H9 (cell line): ENCODE measurements around the gene PRPF18. TPM values are rescaled to one million over a fixed set of nuclear protein-coding genes. Genes with fewer than 3 reads are reported as not detected.

Experiments
- DNase-seq: peaks from one replicate; pipeline ENCODE4 v3.0.0-alpha.2; 2017
- H2AFZ ChIP-seq: one replicate; pipeline ENCODE4 v1.6.1; 2013; ENCODE audit warnings: mild to moderate bottlenecking, low read length, control low read depth, moderate library complexity
- H2AK5ac ChIP-seq: 2 replicates; pipeline ENCODE4 v1.6.1; 2013; ENCODE audit warnings: low read length, control low read depth, mixed read lengths; ENCODE audit not compliant: insufficient read length
- H2BK120ac ChIP-seq: one replicate; pipeline ENCODE4 v1.6.1; 2013; ENCODE audit warnings: low read depth, mild to moderate bottlenecking, low read length, control low read depth, inconsistent platforms; ENCODE audit not compliant: poor library complexity, severe bottlenecking
- H2BK12ac ChIP-seq: 2 replicates; pipeline ENCODE4 v1.6.1; 2013; ENCODE audit warnings: low read length, control low read depth, mixed read lengths, low read depth; ENCODE audit not compliant: insufficient read length
- H2BK15ac ChIP-seq: 2 replicates; pipeline ENCODE4 v1.6.1; 2013; ENCODE audit warnings: low read depth, low read length, control low read depth
- H2BK20ac ChIP-seq: one replicate; pipeline ENCODE4 v1.6.1; 2013; ENCODE audit warnings: low read depth, mild to moderate bottlenecking, low read length, control low read depth, inconsistent platforms; ENCODE audit not compliant: poor library complexity, severe bottlenecking
- H2BK5ac ChIP-seq: 2 replicates; pipeline ENCODE4 v1.6.1; 2013; ENCODE audit warnings: low read length, control low read depth, mixed read lengths; ENCODE audit not compliant: insufficient read length
- H3K14ac ChIP-seq: 2 replicates; pipeline ENCODE4 v1.6.1; 2013; ENCODE audit warnings: low read length, control low read depth; ENCODE audit not compliant: insufficient read depth
- H3K18ac ChIP-seq: 2 replicates; pipeline ENCODE4 v1.6.1; 2013; ENCODE audit warnings: low read depth, mild to moderate bottlenecking, mixed read lengths, low read length, control low read depth; ENCODE audit not compliant: insufficient read length
- H3K23ac ChIP-seq: 2 replicates; pipeline ENCODE4 v1.6.1; 2013; ENCODE audit warnings: low read length, control low read depth, mixed read lengths, low read depth; ENCODE audit not compliant: insufficient read length
- H3K23me2 ChIP-seq: 2 replicates; pipeline ENCODE4 v1.6.1; 2013; ENCODE audit warnings: low read depth, mild to moderate bottlenecking, mixed read lengths, low read length, control low read depth; ENCODE audit not compliant: insufficient read length, poor library complexity, severe bottlenecking
- H3K27ac ChIP-seq: 2 replicates; pipeline ENCODE4 v1.5.1; 2013; ENCODE audit warnings: low read length, control low read depth, mixed read lengths, low read depth; ENCODE audit not compliant: insufficient read length
- H3K27me3 ChIP-seq: 2 replicates; pipeline ENCODE4 v1.6.1; 2013; ENCODE audit warnings: low read length, control low read depth, inconsistent platforms; ENCODE audit not compliant: insufficient read depth
- H3K4ac ChIP-seq: 2 replicates; pipeline ENCODE4 v1.6.1; 2013; ENCODE audit warnings: low read depth, mild to moderate bottlenecking, control low read depth, inconsistent platforms, low read length, moderate library complexity
- H3K4me1 ChIP-seq: 2 replicates; pipeline ENCODE4 v1.6.1; 2013; ENCODE audit warnings: low read length, control low read depth, inconsistent platforms; ENCODE audit not compliant: insufficient read depth
- H3K4me2 ChIP-seq: 2 replicates; pipeline ENCODE4 v1.6.1; 2013; ENCODE audit warnings: low read length, control low read depth, mixed read lengths; ENCODE audit not compliant: insufficient read length, insufficient read depth
- H3K56ac ChIP-seq: 2 replicates; pipeline ENCODE4 v1.6.1; 2013; ENCODE audit warnings: low read depth, mild to moderate bottlenecking, mixed read lengths, low read length, control low read depth; ENCODE audit not compliant: insufficient read length
- H3K79me1 ChIP-seq: 2 replicates; pipeline ENCODE4 v1.6.1; 2013; ENCODE audit warnings: low read depth, mild to moderate bottlenecking, moderate library complexity, low read length, control low read depth, inconsistent platforms; ENCODE audit not compliant: insufficient read depth, poor library complexity, severe bottlenecking
- H3K79me2 ChIP-seq: 2 replicates; pipeline ENCODE4 v1.6.1; 2013; ENCODE audit warnings: low read length, control low read depth, inconsistent platforms; ENCODE audit not compliant: insufficient read depth
- H3K9ac ChIP-seq: 2 replicates; pipeline ENCODE4 v1.6.1; 2013; ENCODE audit warnings: low read length, control low read depth, mixed read lengths; ENCODE audit not compliant: insufficient read length; ENCODE audit errors: extremely low read depth
- H3K9me3 ChIP-seq: one replicate; pipeline ENCODE4 v1.6.1; 2013; ENCODE audit warnings: low read depth, low read length, inconsistent platforms; ENCODE audit not compliant: control insufficient read depth
- H3T11ph ChIP-seq: one replicate; pipeline ENCODE4 v1.6.1; 2013; ENCODE audit warnings: mild to moderate bottlenecking, low read length, control low read depth, inconsistent platforms
- H4K20me1 ChIP-seq: one replicate; pipeline ENCODE4 v1.6.1; 2013; ENCODE audit not compliant: control insufficient read depth, insufficient read length, insufficient read depth
- H4K5ac ChIP-seq: 2 replicates; pipeline ENCODE4 v1.6.1; 2013; ENCODE audit warnings: low read depth, mild to moderate bottlenecking, mixed read lengths, low read length, control low read depth; ENCODE audit not compliant: insufficient read length
- H4K8ac ChIP-seq: replicated peaks from 2 replicates; pipeline ENCODE4 v1.6.1; 2013; ENCODE audit warnings: low read length, control low read depth, mixed read lengths, low read depth; ENCODE audit not compliant: insufficient read length
- H4K91ac ChIP-seq: 2 replicates; pipeline ENCODE4 v1.6.1; 2013; ENCODE audit warnings: low read depth, mild to moderate bottlenecking, moderate library complexity, mixed read lengths, low read length, control low read depth; ENCODE audit not compliant: insufficient read length
- H3K27ac Mint-ChIP-seq, 3 experiments: 2 replicates in 2 of 3; 3 replicates in 1 of 3; pipeline ENCODE4 v1.8.0; 2020 to 2021; ENCODE audit warnings: mixed read lengths in 3 of 3, mild to moderate bottlenecking in 1 of 3, moderate library complexity in 1 of 3
- H3K27me3 Mint-ChIP-seq: 2 replicates; pipeline ENCODE4 v1.8.0; 2021; ENCODE audit warnings: low read depth, mild to moderate bottlenecking, moderate library complexity, mixed read lengths
- H3K36me3 Mint-ChIP-seq, 3 experiments: 2 replicates in 2 of 3; 3 replicates in 1 of 3; pipeline ENCODE4 v1.8.0; 2020 to 2021; ENCODE audit warnings: low read depth in 3 of 3, mixed read lengths in 3 of 3; ENCODE audit not compliant: insufficient read depth in 1 of 3
- H3K4me1 Mint-ChIP-seq, 2 experiments: 2 replicates each; pipeline ENCODE4 v1.8.0; 2020; ENCODE audit warnings: mixed read lengths in 2 of 2
- H3K4me3 Mint-ChIP-seq, 2 experiments: 2 replicates in 1 of 2; 3 replicates in 1 of 2; pipeline ENCODE4 v1.8.0; 2020 to 2021; ENCODE audit warnings: mild to moderate bottlenecking in 2 of 2, mixed read lengths in 2 of 2, moderate library complexity in 1 of 2
- H3K9me3 Mint-ChIP-seq, 2 experiments: 2 replicates in 1 of 2; 3 replicates in 1 of 2; pipeline ENCODE4 v1.8.0; 2020; ENCODE audit warnings: mild to moderate bottlenecking in 2 of 2, mixed read lengths in 2 of 2, moderate library complexity in 1 of 2
- WGBS: extraction: QIAGEN DNeasy Blood & Tissue Kit; methylation state at CpG from one replicate; pipeline ENCODE4 v1.1.7; 2013; ENCODE audit warnings: missing lambda C conversion rate, low lambda C conversion rate, mixed read lengths; ENCODE audit not compliant: insufficient read length; ENCODE audit errors: extremely low coverage; 5-methylcytosine and 5-hydroxymethylcytosine counted together
- total RNA-seq: library from RNA; stranded (reverse); gene quantifications from 2 replicates; pipeline ENCODE4 v1.2.1, GENCODE V29; 2021
- TF ChIP-seq, protein P1 (sequence below): fragments of 200-600 bp; sonication (generic); conservative IDR thresholded peaks from 3 replicates; pipeline ENCODE4 v1.8.0; 2021; ENCODE audit warnings: antibody characterized with exemption, mild to moderate bottlenecking

The PRPF18 gene
- total RNA-seq, 1 experiment from 2014 or later: 17.1 TPM

- Histone ChIP-seq H3K4me2 (no peak overlapping the region), H4K20me1 (no peaks in the 10 kb centered on the region), H3K9ac (no peak overlapping the region), H3K56ac (no peak overlapping the region), H2AFZ (no peak overlapping the region), H3K79me2 (no peaks in the 10 kb centered on the region), H2BK20ac (no peak overlapping the region), H3K14ac (no peak overlapping the region), H2BK120ac (no peak overlapping the region), H2BK15ac (no peak overlapping the region), H3K9me3 (no peaks in the 10 kb centered on the region), H3K4ac (no peak overlapping the region), H3K23me2 (no peaks in the 10 kb centered on the region), H2BK5ac (no peak overlapping the region), H3K18ac (no peak overlapping the region), H4K8ac (no peak overlapping the region), H2AK5ac (no peak overlapping the region), H3K79me1 (no peaks in the 10 kb centered on the region), H2BK12ac (no peak overlapping the region), H4K91ac (no peak overlapping the region), H3K4me1 (no peaks in the 10 kb centered on the region), H4K5ac (no peak overlapping the region), H3T11ph (no peak overlapping the region), H3K27ac (no peak overlapping the region), H3K23ac (no peak overlapping the region), H3K27me3 (no peaks in the 10 kb centered on the region)
- no peak overlapping the region for H3K4me3 Mint-ChIP-seq
- DNase-seq: no peak
- WGBS: no CpG with 5 or more reads among the region's 5 CpGs
- no peaks in the 10 kb centered on the region for H3K36me3 Mint-ChIP-seq
- H3K27me3 Mint-ChIP-seq: peaks cover 6% of the 10 kb centered on the region
- no peak overlapping the region for H3K27ac Mint-ChIP-seq
- H3K4me1 Mint-ChIP-seq: peaks cover 4 to 5% of the 10 kb centered on the region in 2 experiments
- no peaks in the 10 kb centered on the region; a peak in 1 of 5 replicates for H3K9me3 Mint-ChIP-seq
- TF ChIP-seq, protein P1, sequence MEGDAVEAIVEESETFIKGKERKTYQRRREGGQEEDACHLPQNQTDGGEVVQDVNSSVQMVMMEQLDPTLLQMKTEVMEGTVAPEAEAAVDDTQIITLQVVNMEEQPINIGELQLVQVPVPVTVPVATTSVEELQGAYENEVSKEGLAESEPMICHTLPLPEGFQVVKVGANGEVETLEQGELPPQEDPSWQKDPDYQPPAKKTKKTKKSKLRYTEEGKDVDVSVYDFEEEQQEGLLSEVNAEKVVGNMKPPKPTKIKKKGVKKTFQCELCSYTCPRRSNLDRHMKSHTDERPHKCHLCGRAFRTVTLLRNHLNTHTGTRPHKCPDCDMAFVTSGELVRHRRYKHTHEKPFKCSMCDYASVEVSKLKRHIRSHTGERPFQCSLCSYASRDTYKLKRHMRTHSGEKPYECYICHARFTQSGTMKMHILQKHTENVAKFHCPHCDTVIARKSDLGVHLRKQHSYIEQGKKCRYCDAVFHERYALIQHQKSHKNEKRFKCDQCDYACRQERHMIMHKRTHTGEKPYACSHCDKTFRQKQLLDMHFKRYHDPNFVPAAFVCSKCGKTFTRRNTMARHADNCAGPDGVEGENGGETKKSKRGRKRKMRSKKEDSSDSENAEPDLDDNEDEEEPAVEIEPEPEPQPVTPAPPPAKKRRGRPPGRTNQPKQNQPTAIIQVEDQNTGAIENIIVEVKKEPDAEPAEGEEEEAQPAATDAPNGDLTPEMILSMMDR: no peak
Observed at GRCh38 chr10:13542533-13542932, 44.2 kb upstream of the PRPF18 start.
